GM10266 (cell line): Measurements from ENCODE around the gene ARAF.

Experiments
- DNase-seq: peaks from one replicate; pipeline ENCODE4 v3.0.0; 2012; ENCODE audit errors: extremely low spot score
- CTCF ChIP-seq: IDR thresholded peaks from 2 replicates; pipeline ENCODE4 v1.5.1; 2012; ENCODE audit warnings: mild to moderate bottlenecking, low read depth; ENCODE audit not compliant: control insufficient read depth, insufficient read depth; ENCODE audit errors: missing control alignments

Gene ARAF

GRCh38 chrX:47529548-47529947 is 31.5 kb upstream of the ARAF start:
- no peak for DNase-seq
- no peak for TF ChIP-seq CTCF

- no peak for TF ChIP-seq CTCF
Measured at GRCh38 chrX:47530049-47530448, 31.0 kb upstream of the ARAF start.

GRCh38 chrX:47539860-47540259 is 21.1 kb upstream of the ARAF start:
- DNase-seq: no peak
- no peak for TF ChIP-seq CTCF

More at GRCh38 chrX:47530049-47530448, 31.0 kb upstream of the ARAF start:
- DNase-seq: no peak

- TF ChIP-seq CTCF: peak; percentile 39
- peak; percentile 50 for DNase-seq
Measured at GRCh38 chrX:47540754-47541538, 20.1 kb upstream of the ARAF start.

- no peak for TF ChIP-seq CTCF
- no peak for DNase-seq
Measured at GRCh38 chrX:47543496-47543895, 17.5 kb upstream of the ARAF start.

GRCh38 chrX:47556045-47556623 is 4.9 kb upstream of the ARAF start:
- TF ChIP-seq CTCF: no peak

GRCh38 chrX:47558436-47558835 is 2.6 kb upstream of the ARAF start:
- DNase-seq: no peak
- TF ChIP-seq CTCF: no peak

More at GRCh38 chrX:47556045-47556623, 4.9 kb upstream of the ARAF start:
- DNase-seq: peak; percentile 71
